HUES6 (cell line): ENCODE measurements around the gene MEGF6.

Experiments
- H3K27ac ChIP-seq: 2 replicates; pipeline ENCODE4 v1.7.0; 2013; ENCODE audit warnings: low read depth, mild to moderate bottlenecking, low read length, inconsistent platforms
- H3K27me3 ChIP-seq: 2 replicates; pipeline ENCODE4 v1.6.1; 2013; ENCODE audit warnings: low read length; ENCODE audit not compliant: control insufficient read depth, insufficient read depth
- H3K36me3 ChIP-seq: 2 replicates; pipeline ENCODE4 v1.6.1; 2013; ENCODE audit warnings: low read length; ENCODE audit not compliant: control insufficient read depth, insufficient read depth
- H3K4me1 ChIP-seq: 2 replicates; pipeline ENCODE4 v1.6.1; 2013; ENCODE audit warnings: low read length; ENCODE audit not compliant: control insufficient read depth, insufficient read depth
- H3K4me3 ChIP-seq: 2 replicates; pipeline ENCODE4 v1.5.1; 2013; ENCODE audit warnings: low read depth, low read length
- H3K9ac ChIP-seq: one replicate; pipeline ENCODE4 v1.6.1; 2013; ENCODE audit warnings: mild to moderate bottlenecking, low read length
- H3K9me3 ChIP-seq: 2 replicates; pipeline ENCODE4 v1.6.1; 2013; ENCODE audit warnings: low read depth, low read length; ENCODE audit not compliant: control insufficient read depth, insufficient read depth

The MEGF6 gene

GRCh38 chr1:3462356-3463012 lies 148.8 kb downstream of the MEGF6 start:
- no peaks in the 10 kb centered on the region for H3K9me3 ChIP-seq
- no peak overlapping the region for H3K4me3 ChIP-seq
- H3K36me3 ChIP-seq, result peaks cover 12% of the 10 kb centered on the region
- H3K4me1 ChIP-seq, result peaks cover 19% of the 10 kb centered on the region; the same call in 1 of the 2 replicates
- no peak overlapping the region for H3K9ac ChIP-seq
- no peak overlapping the region; the same call in 1 of the 2 replicates for H3K27ac ChIP-seq
- H3K27me3 ChIP-seq, result no peaks in the 10 kb centered on the region

- Histone ChIP-seq H3K9ac (no peak overlapping the region), H3K4me3 (no peak overlapping the region), H3K9me3 (no peaks in the 10 kb centered on the region), H3K27ac (no peak overlapping the region), H3K4me1 (peaks cover 19% of the 10 kb centered on the region; the same call in 1 of the 2 replicates), H3K36me3 (peaks cover 12% of the 10 kb centered on the region), H3K27me3 (no peaks in the 10 kb centered on the region)
These were observed 149.4 kb downstream of the MEGF6 start for GRCh38 chr1:3461934-3462275.

- Histone ChIP-seq H3K4me3 (no peak overlapping the region), H3K27ac (0 out of 2 replicates have a peak overlapping the region, but pooled peaks have one; percentile 13), H3K4me1 (peaks cover 19% of the 10 kb centered on the region; the same call in 1 of the 2 replicates), H3K9ac (no peak overlapping the region), H3K36me3 (peaks cover 12% of the 10 kb centered on the region), H3K9me3 (no peaks in the 10 kb centered on the region), H3K27me3 (no peaks in the 10 kb centered on the region)
These were observed 149.9 kb downstream of the MEGF6 start for GRCh38 chr1:3461238-3461933.

GRCh38 chr1:3460672-3461131 lies 150.6 kb downstream of the MEGF6 start:
- H3K27me3 ChIP-seq, result no peaks in the 10 kb centered on the region
- peaks cover 12% of the 10 kb centered on the region for H3K36me3 ChIP-seq
- peak overlapping the region; percentile 25 for H3K9ac ChIP-seq
- 0 out of 2 replicates have a peak overlapping the region, but pooled peaks have one; percentile 13 for H3K27ac ChIP-seq
- no peak overlapping the region for H3K4me3 ChIP-seq
- peaks cover 23% of the 10 kb centered on the region; the same call in 1 of the 2 replicates for H3K4me1 ChIP-seq
- H3K9me3 ChIP-seq, result no peaks in the 10 kb centered on the region

- Histone ChIP-seq H3K27ac (no peak overlapping the region), H3K9me3 (no peaks in the 10 kb centered on the region), H3K4me3 (no peak overlapping the region), H3K36me3 (peaks cover 12% of the 10 kb centered on the region), H3K27me3 (no peaks in the 10 kb centered on the region), H3K4me1 (peaks cover 28% of the 10 kb centered on the region; the same call in 1 of the 2 replicates), H3K9ac (peak overlapping the region; percentile 25)
These were observed 151.2 kb downstream of the MEGF6 start for GRCh38 chr1:3459940-3460671.

- no peak overlapping the region for H3K9ac ChIP-seq
- H3K36me3 ChIP-seq, result peaks cover 8% of the 10 kb centered on the region; the same call in 1 of the 2 replicates
- H3K4me3 ChIP-seq, result no peak overlapping the region
- H3K9me3 ChIP-seq, result no peaks in the 10 kb centered on the region
- H3K27me3 ChIP-seq, result no peaks in the 10 kb centered on the region
- H3K27ac ChIP-seq, result no peak overlapping the region
- H3K4me1 ChIP-seq, result peaks cover 28% of the 10 kb centered on the region; the same call in 1 of the 2 replicates
These were observed 152.0 kb downstream of the MEGF6 start for GRCh38 chr1:3459051-3459908.

- Histone ChIP-seq H3K27me3 (no peaks in the 10 kb centered on the region), H3K36me3 (no peaks in the 10 kb centered on the region), H3K4me1 (peaks cover 37% of the 10 kb centered on the region), H3K9ac (no peak overlapping the region), H3K9me3 (no peaks in the 10 kb centered on the region), H3K4me3 (no peak overlapping the region), H3K27ac (no peak overlapping the region)
These were observed 153.1 kb downstream of the MEGF6 start for GRCh38 chr1:3457910-3458883.

- Histone ChIP-seq H3K36me3 (no peaks in the 10 kb centered on the region), H3K9ac (no peak overlapping the region), H3K9me3 (no peaks in the 10 kb centered on the region), H3K4me3 (no peak overlapping the region), H3K4me1 (peaks cover 37% of the 10 kb centered on the region), H3K27ac (no peak overlapping the region), H3K27me3 (no peaks in the 10 kb centered on the region)
These were observed 154.1 kb downstream of the MEGF6 start for GRCh38 chr1:3456964-3457909.

GRCh38 chr1:3456449-3456963 lies 154.8 kb downstream of the MEGF6 start:
- H3K27me3 ChIP-seq, result no peaks in the 10 kb centered on the region
- no peak overlapping the region for H3K27ac ChIP-seq
- H3K36me3 ChIP-seq, result no peaks in the 10 kb centered on the region
- H3K9me3 ChIP-seq, result no peaks in the 10 kb centered on the region
- H3K4me1 ChIP-seq, result peaks cover 37% of the 10 kb centered on the region
- H3K4me3 ChIP-seq, result no peak overlapping the region
- no peak overlapping the region for H3K9ac ChIP-seq
